ENCODE data around the gene KCNH2.
A peak's percentile ranks its signal among the peaks of the same experiment; 100 is the strongest.
"Not testable (repeated sequence)": the region's sequence is repeated elsewhere in the genome, so short reads cannot be mapped to it uniquely, and the experiment has no call there.

KCNH2 gene

DNA sequence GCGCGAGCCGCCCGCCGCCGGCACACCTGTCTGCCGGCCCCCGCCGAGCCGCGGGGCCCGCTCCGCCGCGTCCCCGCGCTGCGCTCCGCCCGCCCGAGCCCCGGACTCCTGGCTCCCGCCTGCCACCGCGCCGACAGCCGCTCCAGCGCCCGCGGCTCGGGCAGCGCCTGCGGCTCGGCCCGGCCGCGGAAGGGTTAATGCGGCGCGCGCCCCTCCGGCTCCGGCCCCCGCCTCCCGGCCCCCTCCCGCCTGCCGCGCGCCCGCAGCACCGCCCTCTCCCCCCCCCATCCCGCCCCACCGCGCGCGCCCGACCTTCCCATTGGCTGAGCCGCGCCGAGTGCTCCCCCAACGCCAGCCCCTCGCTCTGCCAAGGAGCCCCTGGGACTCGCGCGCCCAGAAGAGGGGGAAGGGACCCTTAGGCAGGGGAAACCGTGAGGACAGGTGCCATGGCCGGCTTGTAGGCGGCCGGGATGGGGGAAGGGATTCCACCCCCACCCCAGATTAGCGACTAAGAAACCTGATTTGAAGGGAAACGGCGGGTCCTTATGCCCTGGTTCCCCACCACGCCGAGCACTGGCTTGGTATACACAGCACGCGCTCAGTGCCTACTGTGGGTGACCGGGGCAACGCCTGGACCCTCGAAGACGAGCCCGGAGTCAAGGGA, at the start of gene KCNH2:
Gene KCNH2, minus strand, starts transcription at position 196 of the 664 bp plus-strand sequence. CDS start 408 bp downstream, outside the sequence.
- no peak for FAIRE-seq
- DNase-seq (ENCODE audit: low spot score), result no peak

DNA sequence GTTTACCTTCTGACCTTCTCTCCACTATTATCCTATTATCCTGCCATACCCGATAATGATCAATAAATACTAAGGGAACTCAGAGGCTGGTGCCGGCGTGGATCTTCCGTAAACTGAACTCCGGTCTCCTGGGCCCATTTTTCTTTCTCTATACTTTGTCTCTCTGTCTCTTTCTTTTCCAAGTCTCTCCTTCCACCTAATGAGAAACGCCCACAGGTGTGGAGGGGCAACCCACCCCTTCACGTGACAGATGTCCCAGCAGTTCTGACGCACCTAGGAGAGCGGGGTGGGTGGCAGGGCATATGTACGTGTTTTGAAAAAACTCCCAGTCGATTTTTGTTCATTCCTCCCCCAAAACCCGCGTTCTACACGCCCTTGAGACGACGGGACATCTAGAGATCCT, 49.6 kb upstream of the KCNH2 start:
- FAIRE-seq; DNase-seq (ENCODE audit: low spot score): not testable (repeated sequence)

DNA sequence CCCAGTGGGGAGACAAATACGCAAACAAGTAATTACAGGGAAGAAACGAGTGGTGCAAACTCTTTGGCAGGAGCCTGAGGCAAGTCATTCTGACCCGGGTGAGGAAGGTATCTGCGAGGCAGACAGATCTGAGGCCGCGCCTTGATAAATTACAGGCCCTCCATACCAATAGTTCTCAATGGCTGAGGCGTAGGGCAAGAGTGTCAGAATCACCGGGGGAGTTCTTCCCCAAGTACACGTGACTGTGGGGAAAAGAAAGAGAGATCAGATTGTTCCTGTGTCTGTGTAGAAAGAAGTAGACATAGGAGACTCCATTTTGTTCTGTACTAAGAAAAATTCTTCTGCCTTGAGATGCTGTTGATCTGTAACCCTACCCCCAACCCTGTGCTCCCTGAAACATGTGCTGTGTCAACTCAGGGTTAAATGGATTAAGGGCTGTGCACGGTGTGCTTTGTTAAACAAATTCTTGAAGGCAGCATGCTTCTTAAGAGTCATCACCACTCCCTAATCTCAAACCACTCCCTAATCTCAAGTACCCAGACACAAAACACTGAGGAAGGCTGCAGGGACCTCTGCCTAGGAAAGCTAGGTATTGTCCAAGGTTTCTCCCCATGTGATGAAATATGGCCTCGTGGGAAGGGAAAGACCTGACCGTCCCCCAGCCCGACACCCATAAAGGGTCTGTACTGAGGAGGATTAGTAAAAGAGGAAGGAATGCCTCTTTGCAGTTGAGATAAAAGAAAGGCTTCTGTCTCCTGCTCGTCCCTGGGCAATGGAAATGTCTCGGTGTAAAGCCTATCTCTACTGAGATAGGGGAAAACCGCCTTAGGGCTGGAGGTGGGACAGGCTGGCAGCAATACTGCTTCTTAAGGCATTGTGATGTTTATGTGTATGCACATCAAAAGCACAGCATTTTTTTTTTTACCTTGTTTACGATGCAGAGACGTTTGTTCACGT, 48.9 kb upstream of the KCNH2 start:
- DNase-seq (ENCODE audit: low spot score); FAIRE-seq: not testable (repeated sequence)

- FAIRE-seq, result no peak
- DNase-seq (ENCODE audit: low spot score), result peak; percentile 33
Measured at GRCh38 chr7:151025924-151026671, 48.0 kb upstream of the KCNH2 start.

- no peak for DNase-seq (ENCODE audit: low spot score)
- no peak for FAIRE-seq
Measured at GRCh38 chr7:151024435-151025056, 46.4 kb upstream of the KCNH2 start, which contains the start of gene ATG9B. TSS of gene ATG9B (minus strand) at chr7:151024494. CDS start at chr7:151024423, 71 bp downstream.

DNA sequence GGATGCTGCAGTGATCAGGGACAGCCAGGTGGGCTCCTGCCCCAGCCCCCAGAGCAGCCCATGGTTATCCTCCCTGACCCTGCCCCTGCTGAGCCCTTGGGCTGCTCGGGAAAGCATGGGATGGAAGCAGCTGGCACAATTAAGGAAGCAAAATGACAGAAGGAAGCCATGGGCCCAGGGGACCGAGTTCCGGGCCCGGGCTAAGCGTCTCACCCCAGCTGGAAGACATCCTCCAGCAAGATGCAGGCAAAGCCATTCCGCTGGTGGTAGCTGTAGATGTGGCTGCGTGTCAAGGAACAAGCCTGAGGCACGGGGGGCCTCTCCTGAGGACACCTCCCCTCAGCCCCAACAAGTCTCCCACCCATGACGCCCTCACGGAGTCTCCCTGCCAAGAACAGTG, 45.1 kb upstream of the KCNH2 start:
- no peak for FAIRE-seq
- DNase-seq (ENCODE audit: low spot score), result no peak

GRCh38 chr7:151020231-151020630, 42.1 kb upstream of the KCNH2 start:
- FAIRE-seq (no peak), DNase-seq (ENCODE audit: low spot score) (no peak)

- DNase-seq (ENCODE audit: low spot score) (no peak), FAIRE-seq (no peak)
Measured at GRCh38 chr7:151019130-151019447, 41.0 kb upstream of the KCNH2 start.

DNA sequence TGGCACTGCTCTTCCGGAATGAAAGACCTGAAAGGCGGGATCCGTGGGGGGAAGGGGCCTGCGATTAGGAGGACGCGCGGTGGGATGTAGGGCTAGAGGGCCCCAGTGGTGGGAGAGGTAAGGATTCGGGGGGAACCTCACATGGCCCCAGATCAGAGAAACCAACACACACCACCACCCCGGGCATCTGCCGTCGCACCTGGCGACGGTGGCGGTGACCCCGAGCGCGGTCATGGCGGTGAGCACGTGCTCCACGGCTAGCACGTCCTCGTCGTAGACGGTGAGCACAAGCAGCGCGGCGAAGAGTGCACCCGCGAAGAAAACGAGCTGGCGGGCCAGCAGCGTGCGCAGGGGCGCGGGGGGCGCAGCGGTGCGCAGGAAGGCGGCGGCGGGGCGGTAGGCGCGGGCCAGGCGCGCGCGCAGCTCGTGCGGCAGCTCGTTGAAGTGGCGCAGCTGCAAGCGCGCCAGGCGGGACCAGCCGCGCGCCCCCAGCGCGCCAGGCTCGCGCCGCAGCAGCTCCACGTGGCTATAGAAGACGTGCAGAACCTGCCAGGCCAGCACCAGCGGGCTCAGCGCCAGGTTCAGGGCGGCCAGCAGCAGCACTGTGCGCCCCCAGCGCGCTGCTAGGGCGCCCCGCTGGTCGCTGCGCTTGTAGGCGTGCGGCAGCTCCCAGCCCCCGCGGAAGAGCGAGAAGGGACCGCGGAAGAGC, 40.5 kb upstream of the KCNH2 start:
- FAIRE-seq, result no peak
- no peak for DNase-seq (ENCODE audit: low spot score)

GRCh38 chr7:151017953-151018420, 39.9 kb upstream of the KCNH2 start:
- no peak for FAIRE-seq
- no peak for DNase-seq (ENCODE audit: low spot score)

- FAIRE-seq (no peak), DNase-seq (ENCODE audit: low spot score) (no peak)
Measured at GRCh38 chr7:151017370-151017952, 39.3 kb upstream of the KCNH2 start.

- FAIRE-seq (no peak), DNase-seq (ENCODE audit: low spot score) (no peak)
Measured at GRCh38 chr7:151016942-151017341, 38.8 kb upstream of the KCNH2 start.

DNA sequence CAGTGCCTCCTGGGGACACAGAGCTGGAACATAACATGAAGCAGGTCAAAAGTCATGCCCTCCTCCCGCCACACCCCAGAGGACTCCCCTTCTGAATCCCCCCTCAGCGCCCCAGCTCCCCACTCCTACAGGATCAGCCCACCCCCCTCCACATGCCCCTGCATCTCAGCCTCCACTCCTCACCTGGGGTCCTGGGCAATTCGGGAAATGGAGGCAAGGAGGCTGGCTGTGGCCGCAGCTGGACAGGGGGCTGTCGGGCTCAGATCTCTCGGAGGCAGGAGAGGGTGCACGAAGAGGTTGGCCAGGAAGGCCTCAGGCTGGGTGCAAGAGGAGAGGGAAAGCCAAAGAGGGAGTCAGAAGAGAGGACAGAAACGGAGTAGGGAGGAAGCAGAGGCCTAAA, 38.4 kb upstream of the KCNH2 start:
- DNase-seq (ENCODE audit: low spot score) (no peak), FAIRE-seq (no peak)

GRCh38 chr7:151015967-151016366, 37.8 kb upstream of the KCNH2 start:
- no peak for FAIRE-seq

DNA sequence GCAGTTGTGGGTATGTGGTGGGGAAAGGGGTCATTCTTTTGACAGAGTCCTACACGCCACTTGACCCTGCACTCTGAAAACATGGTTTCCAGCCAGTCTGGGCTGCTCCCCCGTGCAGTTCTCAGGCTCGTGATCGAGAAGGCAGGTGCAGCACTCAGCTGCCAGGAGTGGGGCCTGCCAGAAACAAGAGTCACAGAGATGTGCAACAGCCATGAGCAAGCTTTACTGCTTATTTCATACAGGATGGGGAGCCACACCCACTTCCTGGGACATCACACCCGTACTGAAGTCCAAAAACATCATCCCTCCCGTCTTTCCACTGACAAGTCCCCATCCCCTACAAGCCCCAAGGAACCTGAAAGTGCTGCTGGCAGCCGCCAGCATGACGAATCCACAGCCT, 36.8 kb upstream of the KCNH2 start:
- FAIRE-seq (no peak), DNase-seq (ENCODE audit: low spot score) (no peak)

More at GRCh38 chr7:151015967-151016366, 37.8 kb upstream of the KCNH2 start:
- no peak for DNase-seq (ENCODE audit: low spot score)

GRCh38 chr7:151013733-151014497, 35.8 kb upstream of the KCNH2 start:
- DNase-seq (ENCODE audit: low spot score) (no peak), FAIRE-seq (no peak)

DNA sequence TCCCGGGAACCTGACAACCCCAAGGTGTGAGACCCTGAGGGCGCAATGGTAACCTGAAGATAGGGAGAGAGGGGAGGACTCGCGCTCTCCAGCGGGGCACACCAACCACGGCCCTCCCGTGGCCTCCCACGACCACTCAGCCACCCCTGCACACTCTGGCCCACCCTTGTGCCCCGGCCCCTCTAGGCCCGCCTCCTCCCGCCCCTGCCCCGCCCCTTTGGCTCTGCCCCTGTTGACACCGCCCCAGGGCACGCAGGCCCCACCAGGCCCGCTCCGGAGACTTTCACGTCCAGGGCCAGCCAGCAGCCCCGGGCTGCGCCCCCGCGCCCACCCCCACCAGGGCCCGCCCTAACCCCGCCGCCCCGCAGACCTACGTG, 35.2 kb upstream of the KCNH2 start:
- no peak for FAIRE-seq
- no peak for DNase-seq (ENCODE audit: low spot score)

DNA sequence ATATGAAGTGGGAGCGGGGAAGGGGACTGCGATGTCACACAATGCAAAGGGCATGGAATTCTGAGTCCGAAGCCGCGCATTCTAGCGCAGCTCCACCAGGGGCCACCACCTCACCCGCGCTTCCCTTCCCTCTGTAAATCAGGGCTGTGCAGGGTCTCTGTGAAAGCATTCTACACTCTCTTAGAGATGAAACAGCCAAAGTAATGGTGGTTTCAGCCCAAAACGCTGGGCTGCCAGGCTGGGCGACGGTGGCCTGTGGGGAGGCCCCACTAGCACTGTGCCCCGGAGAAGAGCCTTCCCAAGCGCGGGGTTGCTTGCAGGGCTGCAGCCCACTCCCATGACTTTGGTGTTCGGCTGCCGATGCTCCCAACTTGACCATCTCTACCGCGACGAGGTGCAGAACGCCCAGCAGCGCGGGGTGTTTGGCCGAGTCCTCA, 34.8 kb upstream of the KCNH2 start:
- no peak for DNase-seq (ENCODE audit: low spot score)
- FAIRE-seq, result no peak

DNA sequence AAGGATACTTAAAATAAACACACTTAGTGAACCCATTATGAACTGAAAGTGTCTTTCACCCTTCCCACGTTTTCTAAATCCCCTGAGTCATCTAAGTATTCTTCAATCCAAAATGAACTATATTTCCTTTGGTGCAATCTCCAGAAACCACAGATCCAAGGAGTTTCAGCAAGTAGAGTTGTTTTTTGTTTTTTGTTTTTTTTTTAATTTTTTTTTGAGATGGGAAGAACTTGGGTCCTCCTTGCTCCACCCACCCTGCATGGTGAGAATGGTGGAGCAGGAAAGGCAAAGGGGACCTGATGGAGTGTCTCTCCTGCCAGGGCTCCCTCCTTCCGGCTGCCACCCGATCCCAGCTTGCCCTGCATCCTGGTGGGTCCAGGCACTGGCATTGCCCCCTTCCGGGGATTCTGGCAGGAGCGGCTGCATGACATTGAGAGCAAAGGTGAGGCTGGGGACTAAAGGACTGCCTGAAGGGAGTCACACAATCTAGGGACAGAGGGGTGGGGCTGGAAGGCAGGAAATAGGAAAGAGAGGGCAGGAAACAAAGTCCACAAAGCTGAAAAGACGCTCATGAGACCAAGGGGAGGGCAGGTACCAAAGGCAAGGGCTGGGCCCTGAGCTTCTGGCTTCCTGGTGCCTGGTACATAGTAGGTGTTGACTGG, 34.0 kb upstream of the KCNH2 start:
- FAIRE-seq (no peak), DNase-seq (ENCODE audit: low spot score) (no peak)
